Measurements from ENCODE around the gene TRAPPC2.

Gene TRAPPC2

GRCh38 chrX:13702111-13702789, 32.2 kb downstream of the TRAPPC2 start:
- Histone ChIP-seq H3K9me2 (ENCODE audit: low read depth, low read length) (no peaks in the 10 kb centered on the region), H3K79me2 (ENCODE audit: insufficient read depth, low read length) (peaks cover 47% of the 10 kb centered on the region), H3K4me1 (ENCODE audit: insufficient read depth, low read length, severe bottlenecking) (peaks cover 44% of the 10 kb centered on the region), H3K36me3 (ENCODE audit: insufficient read depth, low read length) (no peaks in the 10 kb centered on the region; the same call in none of the 2 replicates), H3K27me3 (ENCODE audit: insufficient read depth, low read length) (no peaks in the 10 kb centered on the region), H4K20me1 (ENCODE audit: insufficient read depth, low read length) (no peaks in the 10 kb centered on the region), H3K9ac (ENCODE audit: low read length) (no peak overlapping the region), H3K4me2 (ENCODE audit: low read length) (no peak overlapping the region), H3K4me3 (ENCODE audit: low read depth, low read length, poor library complexity, severe bottlenecking) (no peak overlapping the region), H2AFZ (ENCODE audit: low read length) (no peak overlapping the region), H3K27ac (ENCODE audit: low read depth, low read length, poor library complexity, severe bottlenecking) (no peak overlapping the region), H3K9me3 (ENCODE audit: low read length) (no peaks in the 10 kb centered on the region), H3F3A (ENCODE audit: insufficient read depth, low read length) (no peaks in the 10 kb centered on the region)
- no peak for TF ChIP-seq CTCF (IDR thresholded peaks at IDR 0.05; ENCODE audit: low read length)
- no peak for TF ChIP-seq EZH2 (IDR thresholded peaks at IDR 0.05; ENCODE audit: borderline replicate concordance, low read length)

- Histone ChIP-seq H3F3A (ENCODE audit: insufficient read depth, low read length) (no peaks in the 10 kb centered on the region), H3K27me3 (ENCODE audit: insufficient read depth, low read length) (no peaks in the 10 kb centered on the region), H3K4me2 (ENCODE audit: low read length) (no peak overlapping the region), H3K27ac (ENCODE audit: low read depth, low read length, poor library complexity, severe bottlenecking) (no peak overlapping the region), H4K20me1 (ENCODE audit: insufficient read depth, low read length) (no peaks in the 10 kb centered on the region), H3K36me3 (ENCODE audit: insufficient read depth, low read length) (no peaks in the 10 kb centered on the region; the same call in 1 of the 2 replicates), H3K9me2 (ENCODE audit: low read depth, low read length) (no peaks in the 10 kb centered on the region), H2AFZ (ENCODE audit: low read length) (no peak overlapping the region), H3K9me3 (ENCODE audit: low read length) (no peaks in the 10 kb centered on the region), H3K4me3 (ENCODE audit: low read depth, low read length, poor library complexity, severe bottlenecking) (no peak overlapping the region), H3K79me2 (ENCODE audit: insufficient read depth, low read length) (peaks cover 60% of the 10 kb centered on the region), H3K4me1 (ENCODE audit: insufficient read depth, low read length, severe bottlenecking) (peaks cover 56% of the 10 kb centered on the region), H3K9ac (ENCODE audit: low read length) (no peak overlapping the region)
- TF ChIP-seq EZH2 (IDR thresholded peaks at IDR 0.05; ENCODE audit: borderline replicate concordance, low read length): no peak
- no peak for TF ChIP-seq CTCF (IDR thresholded peaks at IDR 0.05; ENCODE audit: low read length)
Observed at GRCh38 chrX:13700380-13700779, 34.0 kb downstream of the TRAPPC2 start.

- Histone ChIP-seq H3K4me2 (ENCODE audit: low read length) (no peak overlapping the region), H3K36me3 (ENCODE audit: insufficient read depth, low read length) (no peaks in the 10 kb centered on the region; the same call in 1 of the 2 replicates), H3K9me2 (ENCODE audit: low read depth, low read length) (no peaks in the 10 kb centered on the region), H3F3A (ENCODE audit: insufficient read depth, low read length) (no peaks in the 10 kb centered on the region), H3K9me3 (ENCODE audit: low read length) (no peaks in the 10 kb centered on the region), H3K79me2 (ENCODE audit: insufficient read depth, low read length) (peaks cover 68% of the 10 kb centered on the region), H3K27me3 (ENCODE audit: insufficient read depth, low read length) (no peaks in the 10 kb centered on the region), H3K9ac (ENCODE audit: low read length) (no peak overlapping the region), H4K20me1 (ENCODE audit: insufficient read depth, low read length) (no peaks in the 10 kb centered on the region), H3K4me3 (ENCODE audit: low read depth, low read length, poor library complexity, severe bottlenecking) (no peak overlapping the region), H3K4me1 (ENCODE audit: insufficient read depth, low read length, severe bottlenecking) (peaks cover 56% of the 10 kb centered on the region), H2AFZ (ENCODE audit: low read length) (no peak overlapping the region), H3K27ac (ENCODE audit: low read depth, low read length, poor library complexity, severe bottlenecking) (no peak overlapping the region)
- TF ChIP-seq EZH2 (IDR thresholded peaks at IDR 0.05; ENCODE audit: borderline replicate concordance, low read length): no peak
- no peak for TF ChIP-seq CTCF (IDR thresholded peaks at IDR 0.05; ENCODE audit: low read length)
Observed at GRCh38 chrX:13699183-13699826, 35.1 kb downstream of the TRAPPC2 start.
